HG03439 (cell line): ENCODE data around the gene LIN9.
"Not testable (repeated sequence)": the region's sequence is repeated elsewhere in the genome, so short reads cannot be mapped to it uniquely, and the experiment has no call there.

Source experiments
- ATAC-seq: cut with Tn5 transposase; IDR thresholded peaks from one replicate; pipeline ENCODE4 v1.9.1; 2021; ENCODE audit warnings: mild to moderate bottlenecking, moderate library complexity; ENCODE audit not compliant: unreplicated experiment

Gene LIN9

DNA sequence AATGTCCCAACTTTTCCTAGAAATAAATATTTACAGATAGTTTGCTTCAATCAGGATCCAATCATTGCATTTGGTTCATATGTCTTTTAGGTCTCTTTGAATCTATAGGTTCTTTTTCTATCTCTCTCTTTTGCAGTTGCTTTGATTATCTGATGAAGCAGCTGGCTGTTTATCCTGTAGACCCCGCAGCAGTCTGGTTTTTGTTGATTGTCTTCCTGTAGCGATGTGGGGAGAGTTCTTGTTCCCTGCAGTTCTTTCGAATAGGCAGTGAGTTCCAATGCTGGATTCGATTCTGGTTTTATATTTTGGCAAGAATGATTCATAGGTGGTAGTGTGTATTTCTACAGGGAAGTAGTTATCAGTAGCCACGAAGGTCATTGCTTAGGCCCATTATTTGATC lies 92.9 kb downstream of the LIN9 start:
- ATAC-seq: no peak

DNA sequence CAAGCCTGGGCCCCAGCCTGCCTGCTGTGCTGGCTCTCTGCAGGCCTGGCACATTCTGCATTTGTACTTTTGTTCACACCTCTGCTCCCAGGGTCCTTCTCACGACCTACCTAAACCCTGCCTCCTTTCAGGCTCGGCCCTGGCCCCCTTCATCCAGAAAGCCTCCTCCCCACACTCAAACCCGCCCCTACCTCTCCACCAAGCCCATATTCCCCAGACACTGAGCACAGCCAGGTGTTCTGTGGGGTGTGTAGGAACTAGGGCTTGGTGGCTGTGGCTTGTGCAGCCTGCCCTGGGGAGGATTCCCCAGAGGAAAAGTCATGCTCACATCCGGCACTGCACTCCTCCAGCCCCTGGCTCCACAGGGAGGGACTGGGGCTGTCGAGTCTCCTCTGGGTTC lies 93.7 kb downstream of the LIN9 start:
- no peak for ATAC-seq

DNA sequence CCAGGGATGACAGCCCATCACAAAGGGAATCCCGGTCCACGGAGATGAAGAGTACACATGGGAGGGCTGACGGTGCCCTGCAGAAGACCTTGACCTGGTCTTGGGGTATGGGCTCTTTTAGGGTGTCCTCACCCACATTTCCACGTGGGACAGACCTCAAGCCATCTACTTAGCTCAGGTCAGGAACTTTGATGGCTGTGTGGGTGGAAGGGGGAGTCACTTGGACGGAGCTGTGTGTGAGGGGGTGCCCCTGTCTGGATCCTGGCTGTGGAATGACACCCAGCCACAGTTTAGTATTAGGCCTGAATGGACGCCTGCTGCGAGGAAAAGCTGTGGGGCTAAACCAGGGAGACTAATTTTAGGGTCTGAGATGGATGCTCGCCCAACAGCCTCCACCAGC lies 96.4 kb downstream of the LIN9 start:
- ATAC-seq: no peak

DNA sequence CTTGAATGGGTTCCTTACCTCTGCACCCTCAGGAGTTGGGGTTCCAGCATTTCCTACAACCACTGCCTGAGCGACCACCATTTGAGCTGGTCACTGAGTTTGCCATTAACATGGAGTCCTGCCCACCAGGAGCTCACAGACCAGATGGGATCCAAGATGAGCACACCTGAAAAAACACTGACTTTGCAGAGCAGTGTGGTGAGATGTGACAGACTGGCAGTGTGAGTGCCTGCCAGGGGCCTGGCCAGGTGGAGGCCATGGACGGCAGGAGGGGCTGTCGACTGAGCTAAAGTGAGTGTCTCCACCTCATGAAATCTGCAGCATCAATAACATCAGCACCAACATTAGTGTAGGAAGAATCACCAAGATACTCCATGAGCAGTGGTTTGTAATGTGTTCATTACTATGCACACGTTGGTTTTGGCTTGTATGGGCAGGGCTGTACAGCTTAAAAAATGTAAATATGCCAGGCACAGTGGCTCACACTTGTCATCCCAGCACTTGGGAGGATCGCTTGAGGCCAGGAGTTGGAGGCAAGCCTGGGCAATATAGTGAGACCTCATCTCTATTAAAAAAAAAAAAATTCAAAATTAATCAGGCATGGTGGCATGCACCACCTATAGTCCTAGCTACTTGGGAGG lies 97.7 kb downstream of the LIN9 start:
- ATAC-seq: no peak

DNA sequence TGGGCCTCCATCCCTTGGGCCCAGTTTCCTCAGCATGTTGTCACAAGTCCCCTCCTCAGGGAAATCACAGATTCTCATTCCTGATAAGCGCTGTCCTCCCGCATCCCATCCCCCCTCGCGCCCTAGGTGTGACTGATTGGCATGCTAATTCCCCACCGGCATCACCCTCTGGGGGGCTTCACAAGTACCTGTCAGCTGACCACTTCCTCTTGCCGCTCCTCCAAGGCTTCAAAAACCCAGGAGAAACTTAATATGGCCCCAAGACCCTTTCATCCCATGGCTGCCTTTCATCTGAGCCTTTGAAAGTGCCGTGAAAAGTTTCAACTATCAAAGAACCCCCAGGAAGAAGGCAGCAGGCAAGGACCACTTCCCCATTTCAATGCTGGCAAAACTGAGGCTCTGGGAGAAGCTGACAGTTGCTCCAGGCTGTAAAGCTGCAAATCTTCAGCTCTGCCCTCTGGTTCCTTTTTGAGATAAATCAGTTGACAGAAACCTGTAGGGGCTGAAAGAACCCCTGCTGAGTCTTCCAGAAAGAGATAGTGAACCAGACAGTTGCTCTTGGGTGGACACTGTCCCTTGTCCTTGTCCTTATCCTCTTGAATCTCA lies 98.3 kb downstream of the LIN9 start:
- ATAC-seq: no peak

DNA sequence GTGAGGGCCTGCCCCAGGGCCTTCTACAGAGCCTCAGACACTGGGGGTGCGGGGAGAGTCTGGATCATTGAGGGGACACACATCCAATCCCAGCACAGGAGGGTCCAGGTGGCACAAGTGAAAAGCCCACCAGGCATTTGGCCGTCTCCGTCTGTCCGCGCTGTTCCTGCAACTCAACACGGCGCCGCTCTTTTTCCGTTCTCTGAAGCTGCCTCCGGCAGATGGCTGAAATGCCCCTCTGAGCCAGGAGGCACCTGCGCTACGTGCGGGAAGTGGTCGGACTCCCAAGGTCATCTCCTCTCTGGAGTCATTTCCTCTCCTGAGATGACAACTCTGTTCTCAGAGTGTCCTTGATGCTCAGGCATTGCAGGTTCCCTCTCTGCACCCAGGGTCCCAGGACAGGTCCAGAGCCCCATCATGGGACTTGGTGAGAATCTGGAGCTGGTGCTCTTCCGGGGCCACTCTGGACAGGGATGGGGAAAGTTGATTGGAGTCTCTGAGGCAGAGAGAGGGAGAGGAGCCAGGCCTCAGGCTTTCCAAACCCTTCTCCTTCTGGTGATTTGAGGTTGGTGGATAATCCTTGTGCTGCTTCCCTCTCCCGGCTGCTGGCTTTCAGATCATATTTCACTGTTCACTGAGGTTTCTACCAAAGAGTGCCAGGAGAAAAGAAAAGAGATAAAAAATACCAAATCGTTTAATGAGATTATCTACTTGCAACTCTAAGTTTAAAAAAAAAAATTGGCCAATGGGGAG lies 99.5 kb downstream of the LIN9 start:
- no peak for ATAC-seq

DNA sequence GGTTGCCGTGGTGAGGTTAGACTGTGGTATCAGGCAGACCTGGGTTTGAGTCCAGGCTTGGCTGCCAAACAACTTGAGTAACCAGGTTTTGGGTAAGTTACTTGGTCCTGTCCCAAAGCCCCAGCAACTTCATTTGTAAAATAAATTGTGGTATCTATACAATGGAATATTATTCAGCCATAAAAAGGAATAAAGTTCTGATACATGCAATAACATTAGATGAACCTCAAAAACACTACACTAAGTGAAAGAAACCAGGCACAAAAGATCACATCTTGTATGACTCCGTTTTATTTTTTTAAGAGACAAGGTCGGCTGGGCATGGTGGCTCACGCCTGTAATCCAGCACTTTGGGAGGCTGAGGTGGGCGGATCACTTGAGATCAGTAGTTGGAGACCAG lies 101.9 kb downstream of the LIN9 start:
- no peak for ATAC-seq

DNA sequence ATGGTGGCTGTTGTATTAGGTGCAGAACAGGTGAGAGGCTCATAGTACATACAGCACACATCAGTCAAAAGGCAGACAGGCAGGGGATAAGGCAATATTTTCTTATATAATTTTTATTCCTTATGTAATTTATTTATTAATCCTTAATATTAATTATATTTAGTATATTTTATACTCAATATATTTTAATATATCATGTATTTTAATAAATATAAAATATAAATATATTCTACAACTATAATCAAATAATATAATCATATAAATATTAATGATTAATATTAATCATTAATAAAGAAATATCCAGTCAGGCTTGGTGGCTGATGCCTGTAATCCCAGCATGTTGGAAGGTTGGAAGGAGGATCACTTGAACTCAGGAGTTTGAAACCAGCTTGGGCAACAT lies 104.8 kb downstream of the LIN9 start:
- ATAC-seq: no peak

DNA sequence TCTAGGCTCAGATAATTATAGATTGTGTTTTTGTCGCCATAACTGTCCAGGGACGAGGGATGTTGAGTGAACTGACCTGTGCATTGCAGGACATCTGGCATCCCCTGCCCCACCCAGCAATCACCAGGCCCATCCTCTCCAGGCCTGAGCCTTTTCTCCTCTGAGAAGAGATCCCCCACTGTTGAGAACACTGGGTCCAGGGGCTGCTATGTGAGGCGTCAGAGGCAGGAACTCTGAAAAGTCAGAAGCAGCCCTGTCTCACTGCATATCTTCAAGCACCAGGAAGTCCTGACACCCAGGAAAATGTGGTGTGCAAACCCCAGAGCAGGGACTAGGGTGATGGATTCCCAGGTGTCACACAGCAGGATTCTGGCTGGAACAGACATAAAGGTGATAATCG lies 105.3 kb downstream of the LIN9 start:
- no peak for ATAC-seq

DNA sequence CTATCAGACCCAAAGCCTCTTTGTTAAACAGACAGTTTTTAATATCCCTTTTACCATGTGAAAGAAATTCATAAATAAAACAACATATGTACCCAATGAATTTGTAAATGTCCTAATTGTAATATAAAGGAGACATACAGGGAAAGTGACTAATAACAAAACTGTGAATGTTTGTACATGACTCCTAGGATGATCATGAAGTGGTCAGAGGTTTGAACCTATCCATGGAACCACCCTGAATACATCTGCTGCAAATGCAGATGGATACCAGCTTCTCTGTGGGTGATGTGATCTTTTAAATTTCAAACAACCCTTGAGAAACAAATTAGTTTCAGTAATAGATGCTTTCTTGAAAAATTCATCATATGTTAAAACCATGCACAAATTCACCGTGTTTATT lies 105.7 kb downstream of the LIN9 start:
- ATAC-seq: no peak

DNA sequence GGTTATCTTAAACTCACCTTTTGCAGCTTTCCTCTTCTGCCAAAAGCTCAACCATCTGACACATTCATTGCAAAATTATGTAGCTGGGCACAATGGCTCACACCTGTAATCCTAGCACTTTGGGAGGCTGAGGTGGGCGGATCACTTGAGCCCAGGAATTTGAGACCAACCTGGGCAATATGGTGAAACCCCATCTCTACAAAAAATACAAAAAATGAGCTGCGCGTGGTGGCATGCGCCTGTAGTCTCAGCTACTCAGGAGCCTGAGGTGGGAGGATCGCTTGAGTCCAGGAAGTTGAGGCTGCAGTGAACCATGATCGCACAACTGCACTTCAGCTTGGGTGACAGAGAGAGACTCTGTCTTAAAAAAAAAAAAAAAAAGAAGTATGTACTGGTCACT lies 106.3 kb downstream of the LIN9 start:
- not testable (repeated sequence) for ATAC-seq

DNA sequence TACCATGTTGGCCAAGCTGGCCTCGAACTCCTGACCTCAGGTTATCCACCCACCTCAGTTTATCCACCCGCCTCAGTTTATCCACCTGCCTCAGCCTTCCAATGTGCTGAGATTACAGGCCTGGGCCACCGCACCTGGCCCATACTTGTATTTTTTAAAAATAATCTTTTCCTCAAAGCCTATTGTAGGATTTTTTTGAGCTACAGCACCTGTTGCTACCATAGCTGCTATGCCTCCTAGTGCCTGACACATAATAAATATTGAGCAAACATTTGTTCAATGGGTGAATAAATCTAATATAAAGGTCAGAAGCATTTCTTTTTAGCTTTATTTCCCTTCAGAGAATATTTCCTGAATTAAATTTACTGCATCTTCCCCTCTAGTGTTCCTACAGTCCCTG lies 106.7 kb downstream of the LIN9 start:
- no peak for ATAC-seq

DNA sequence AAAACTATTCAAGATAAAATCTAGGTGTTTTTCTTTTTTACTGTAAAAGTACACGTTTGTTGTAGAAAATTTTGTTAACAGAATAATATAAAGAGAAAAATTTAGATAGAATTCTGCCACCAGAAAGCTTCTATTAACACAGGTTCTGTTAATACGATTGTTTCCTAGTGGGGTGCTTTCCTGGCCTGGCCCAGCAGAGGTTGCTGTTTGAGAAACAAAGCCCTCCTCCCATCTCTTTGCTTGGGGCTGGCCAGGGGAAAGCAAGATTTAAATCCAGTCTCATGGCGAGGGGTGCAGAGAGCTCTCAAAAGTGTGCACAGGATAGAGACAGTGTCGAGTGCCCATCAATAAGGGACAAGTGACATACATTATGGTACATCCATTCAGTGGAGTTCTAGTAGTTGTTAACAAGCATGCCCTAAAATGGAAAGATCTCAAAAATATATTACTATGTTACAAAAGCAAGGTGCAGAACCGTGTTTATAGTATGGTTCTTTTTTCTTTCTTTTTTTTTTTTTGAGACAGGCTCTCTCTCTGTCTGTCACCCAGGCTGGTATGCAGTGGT lies 107.9 kb downstream of the LIN9 start:
- ATAC-seq: no peak

DNA sequence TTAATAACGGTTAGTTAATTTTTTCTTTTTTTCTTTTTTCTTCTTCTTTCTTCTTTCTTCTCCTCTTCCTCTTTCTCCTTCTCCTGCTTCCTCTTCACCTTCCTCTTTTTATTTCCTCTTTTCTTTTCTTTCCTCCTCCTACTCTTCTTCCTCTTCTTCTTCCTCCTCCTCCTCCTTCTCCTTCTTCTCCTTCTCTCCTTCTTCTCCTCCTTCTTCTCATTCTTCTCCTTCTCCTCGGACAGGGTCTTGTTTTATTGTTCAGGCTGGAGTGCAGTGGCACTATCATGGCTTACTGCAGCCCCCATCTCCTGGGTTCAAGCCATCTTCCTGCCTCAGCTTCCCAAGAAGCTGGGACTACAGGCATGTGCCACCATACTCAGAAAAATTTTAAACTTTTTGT lies 109.0 kb downstream of the LIN9 start:
- ATAC-seq: no peak

DNA sequence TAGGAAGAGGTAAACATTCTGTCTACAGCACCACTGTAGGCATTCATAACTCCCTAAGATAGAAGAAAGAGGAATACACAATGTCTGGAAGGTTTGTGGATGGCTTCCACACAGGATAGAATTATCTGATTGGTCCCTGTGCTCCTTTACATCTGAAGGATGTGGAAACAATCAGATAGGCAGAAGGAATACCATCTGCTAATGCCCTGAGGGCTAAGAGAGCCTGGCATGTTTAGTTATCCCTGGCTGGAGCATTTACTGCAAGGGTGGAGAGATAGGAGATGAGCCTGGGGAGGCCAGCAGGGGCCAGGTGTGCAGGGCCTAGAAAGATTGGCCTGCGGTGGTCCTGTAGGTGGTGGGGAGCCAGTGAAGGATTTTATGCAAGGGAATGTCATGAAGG lies 113.8 kb downstream of the LIN9 start:
- ATAC-seq: no peak

DNA sequence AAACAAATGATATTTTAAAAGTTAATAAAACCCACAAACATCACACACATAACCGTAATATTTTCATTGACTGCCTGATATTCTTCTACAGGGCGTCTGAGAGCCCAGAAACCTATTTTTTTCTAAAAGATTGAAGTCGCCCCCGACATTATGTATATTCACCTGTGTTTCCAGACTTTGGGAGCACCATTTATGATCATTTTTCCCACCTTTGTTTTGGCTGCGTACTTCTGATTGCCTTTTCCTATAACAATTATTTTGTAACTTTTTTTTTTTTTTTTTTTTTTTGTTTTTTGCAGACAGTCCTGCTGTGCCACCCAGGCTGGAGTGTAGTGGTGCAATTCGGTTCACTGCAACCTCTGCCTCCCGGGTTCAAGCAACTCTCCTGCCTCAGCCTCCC lies 121.6 kb downstream of the LIN9 start:
- no peak for ATAC-seq

DNA sequence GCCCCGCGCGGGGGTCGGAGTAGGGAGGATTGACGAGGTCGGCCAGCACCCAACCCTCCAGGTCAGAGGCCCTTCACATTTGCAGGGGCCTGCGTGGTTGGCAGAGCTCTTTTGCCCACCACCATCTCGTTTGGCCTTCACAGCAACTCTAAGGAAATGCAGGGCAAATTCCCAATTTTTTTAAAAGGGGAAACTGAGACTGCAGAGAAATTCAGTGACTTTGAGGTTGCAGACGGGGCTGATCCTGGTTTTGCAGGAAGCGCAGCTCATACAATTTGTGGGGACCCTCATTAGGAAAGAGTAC lies 122.0 kb downstream of the LIN9 start:
- ATAC-seq: no peak

DNA sequence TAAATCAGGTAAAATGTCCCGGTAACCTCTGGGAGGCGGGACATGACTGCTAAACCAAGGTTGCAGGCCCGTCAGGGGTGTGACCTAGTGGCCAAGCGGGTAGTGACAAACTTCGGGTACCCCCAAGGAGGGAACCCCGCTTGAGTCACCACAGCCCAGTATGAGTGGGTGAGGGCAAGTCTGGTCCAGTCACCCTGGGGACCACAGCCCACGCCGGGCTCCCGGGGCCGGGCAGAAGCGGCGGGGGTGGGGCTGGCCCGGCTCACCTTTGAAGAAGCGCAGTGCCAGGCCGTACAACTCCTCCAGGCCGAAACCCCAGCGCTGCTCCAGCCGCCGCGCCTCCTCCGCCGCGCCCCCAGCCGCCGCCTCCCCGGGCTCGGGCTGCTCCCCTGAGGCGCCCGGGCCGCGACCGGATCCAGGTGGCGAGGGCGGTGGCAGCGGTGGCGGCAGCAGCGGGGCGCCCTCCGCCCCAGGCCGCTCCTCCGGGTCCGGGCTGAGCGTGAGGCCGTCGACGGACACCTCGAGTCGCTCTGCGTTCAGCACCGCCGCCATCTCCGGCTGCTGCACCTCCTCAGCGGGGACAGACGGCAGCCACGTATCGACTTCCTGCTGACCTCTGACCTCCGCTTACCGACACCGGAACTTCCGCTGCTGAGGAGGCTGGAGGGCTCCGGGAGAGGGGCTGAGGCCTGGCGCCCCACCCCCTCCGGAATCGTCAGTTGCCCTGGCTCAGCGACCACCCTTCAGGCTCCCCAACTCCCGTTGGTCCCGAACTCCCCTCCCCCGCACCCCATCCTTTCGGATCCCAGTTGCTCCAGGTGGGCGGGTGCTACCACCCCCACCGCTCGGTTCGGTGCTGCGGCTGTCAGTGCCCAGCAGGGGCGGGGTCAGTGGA lies 122.6 kb downstream of the LIN9 start, which contains the start of gene ACBD3:
TSS of gene ACBD3 (minus strand) at position 618 of the 895 bp plus-strand sequence. CDS start at position 552, 66 bp downstream.
- ATAC-seq: peak; percentile 94

DNA sequence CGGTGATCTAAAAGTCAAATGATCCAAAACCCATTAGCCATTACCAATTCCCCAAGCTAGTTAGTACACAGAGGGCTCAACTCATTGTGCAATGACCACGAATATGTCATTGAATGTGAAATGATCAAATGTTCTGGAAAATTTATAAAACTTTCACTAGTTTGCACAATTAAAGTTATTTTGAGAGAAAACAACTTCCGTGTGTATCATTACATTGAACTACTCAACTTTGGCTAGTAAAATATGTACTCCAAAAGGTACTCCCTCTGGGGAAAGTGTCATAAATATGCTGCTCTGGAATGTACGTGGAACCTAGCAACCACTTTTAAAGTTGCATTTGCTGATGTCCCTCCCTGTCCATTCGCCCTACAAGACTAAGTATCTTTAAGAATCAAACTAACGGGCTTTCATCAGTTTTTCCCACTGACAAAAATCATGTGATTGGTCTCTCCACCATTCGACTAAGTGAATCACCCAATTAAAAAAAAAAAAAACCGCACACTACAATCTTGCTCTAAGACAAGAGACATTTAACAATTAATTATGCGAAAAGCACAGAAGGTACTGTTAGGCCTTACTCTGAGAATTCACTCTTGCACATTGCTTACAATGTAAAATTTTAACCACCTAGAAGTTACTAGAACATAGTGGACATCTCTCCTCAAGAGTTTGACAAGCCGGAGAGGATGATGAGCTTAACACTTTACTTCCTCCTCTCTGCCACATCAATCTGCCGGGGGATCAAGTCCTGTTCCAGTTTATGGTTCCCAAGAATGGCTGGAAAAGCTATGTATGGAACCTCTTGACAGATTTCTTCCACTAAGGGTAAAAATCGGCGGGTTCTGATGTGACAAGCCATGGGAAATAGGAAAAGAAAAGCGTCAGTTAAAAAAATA lies 123.6 kb downstream of the LIN9 start:
- no peak for ATAC-seq
